LNCAP (cell line): Measurements from ENCODE around the gene CD99L2.

Experiments used
- TF ChIP-seq, protein P1 (sequence below): fragments of 450-650 bp; IDR thresholded peaks from 2 replicates; pipeline ENCODE4 v1.5.1; 2017; ENCODE audit warnings: mild to moderate bottlenecking

CD99L2 gene

GRCh38 chrX:150893936-150894335 lies 4.5 kb downstream of the CD99L2 start:
- TF ChIP-seq, protein P1, sequence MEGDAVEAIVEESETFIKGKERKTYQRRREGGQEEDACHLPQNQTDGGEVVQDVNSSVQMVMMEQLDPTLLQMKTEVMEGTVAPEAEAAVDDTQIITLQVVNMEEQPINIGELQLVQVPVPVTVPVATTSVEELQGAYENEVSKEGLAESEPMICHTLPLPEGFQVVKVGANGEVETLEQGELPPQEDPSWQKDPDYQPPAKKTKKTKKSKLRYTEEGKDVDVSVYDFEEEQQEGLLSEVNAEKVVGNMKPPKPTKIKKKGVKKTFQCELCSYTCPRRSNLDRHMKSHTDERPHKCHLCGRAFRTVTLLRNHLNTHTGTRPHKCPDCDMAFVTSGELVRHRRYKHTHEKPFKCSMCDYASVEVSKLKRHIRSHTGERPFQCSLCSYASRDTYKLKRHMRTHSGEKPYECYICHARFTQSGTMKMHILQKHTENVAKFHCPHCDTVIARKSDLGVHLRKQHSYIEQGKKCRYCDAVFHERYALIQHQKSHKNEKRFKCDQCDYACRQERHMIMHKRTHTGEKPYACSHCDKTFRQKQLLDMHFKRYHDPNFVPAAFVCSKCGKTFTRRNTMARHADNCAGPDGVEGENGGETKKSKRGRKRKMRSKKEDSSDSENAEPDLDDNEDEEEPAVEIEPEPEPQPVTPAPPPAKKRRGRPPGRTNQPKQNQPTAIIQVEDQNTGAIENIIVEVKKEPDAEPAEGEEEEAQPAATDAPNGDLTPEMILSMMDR, result no peak

- TF ChIP-seq, protein P1, result no peak
Observed at GRCh38 chrX:150889131-150889530, 9.3 kb downstream of the CD99L2 start.

DNA sequence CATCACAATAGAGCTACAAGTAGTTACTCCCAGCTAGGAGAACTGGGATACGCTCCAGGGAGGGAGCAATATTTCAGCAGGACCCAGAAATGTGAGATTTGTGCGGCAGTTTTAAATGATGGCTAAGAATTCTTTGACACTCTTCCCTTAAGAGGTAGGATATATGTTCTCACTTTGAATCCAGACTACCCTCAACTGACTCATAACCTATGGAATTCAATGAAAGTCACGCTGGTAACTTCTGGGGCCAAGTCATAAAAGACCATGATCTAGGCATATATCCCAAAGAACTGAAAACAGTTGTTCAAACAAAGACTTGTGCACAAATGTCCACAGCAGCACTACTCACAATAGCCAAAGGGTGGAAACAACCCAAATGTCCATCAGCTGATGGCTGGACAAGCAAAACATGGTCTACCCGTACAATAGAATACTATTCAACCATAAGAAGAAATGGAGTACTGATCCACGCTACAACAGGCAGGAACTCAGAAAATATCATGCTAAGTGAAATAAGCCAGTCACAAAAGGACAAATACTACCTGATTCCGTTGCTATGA lies 10.5 kb downstream of the CD99L2 start:
- TF ChIP-seq, protein P1, result no peak

DNA sequence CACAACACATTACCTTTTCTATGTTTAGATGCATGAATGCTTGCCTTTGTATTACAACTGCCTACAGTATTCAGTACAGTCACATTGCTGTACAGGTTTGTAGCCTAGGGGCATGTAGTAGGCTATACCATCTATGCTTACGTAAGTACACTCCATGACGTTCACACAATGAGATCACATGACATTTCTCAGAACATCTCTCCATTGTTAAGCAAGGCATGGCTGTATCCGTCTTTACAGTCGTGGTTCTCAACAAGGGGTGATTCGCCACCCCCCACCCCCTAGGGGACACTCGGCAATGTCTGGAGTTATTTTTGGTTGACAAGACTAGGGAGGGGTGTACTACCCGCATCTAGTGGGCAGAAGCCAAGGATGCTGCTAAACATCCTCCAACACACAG lies 12.1 kb downstream of the CD99L2 start:
- TF ChIP-seq, protein P1, result no peak

- TF ChIP-seq, protein P1, result no peak
Observed at GRCh38 chrX:150880808-150881165, 17.7 kb downstream of the CD99L2 start.

DNA sequence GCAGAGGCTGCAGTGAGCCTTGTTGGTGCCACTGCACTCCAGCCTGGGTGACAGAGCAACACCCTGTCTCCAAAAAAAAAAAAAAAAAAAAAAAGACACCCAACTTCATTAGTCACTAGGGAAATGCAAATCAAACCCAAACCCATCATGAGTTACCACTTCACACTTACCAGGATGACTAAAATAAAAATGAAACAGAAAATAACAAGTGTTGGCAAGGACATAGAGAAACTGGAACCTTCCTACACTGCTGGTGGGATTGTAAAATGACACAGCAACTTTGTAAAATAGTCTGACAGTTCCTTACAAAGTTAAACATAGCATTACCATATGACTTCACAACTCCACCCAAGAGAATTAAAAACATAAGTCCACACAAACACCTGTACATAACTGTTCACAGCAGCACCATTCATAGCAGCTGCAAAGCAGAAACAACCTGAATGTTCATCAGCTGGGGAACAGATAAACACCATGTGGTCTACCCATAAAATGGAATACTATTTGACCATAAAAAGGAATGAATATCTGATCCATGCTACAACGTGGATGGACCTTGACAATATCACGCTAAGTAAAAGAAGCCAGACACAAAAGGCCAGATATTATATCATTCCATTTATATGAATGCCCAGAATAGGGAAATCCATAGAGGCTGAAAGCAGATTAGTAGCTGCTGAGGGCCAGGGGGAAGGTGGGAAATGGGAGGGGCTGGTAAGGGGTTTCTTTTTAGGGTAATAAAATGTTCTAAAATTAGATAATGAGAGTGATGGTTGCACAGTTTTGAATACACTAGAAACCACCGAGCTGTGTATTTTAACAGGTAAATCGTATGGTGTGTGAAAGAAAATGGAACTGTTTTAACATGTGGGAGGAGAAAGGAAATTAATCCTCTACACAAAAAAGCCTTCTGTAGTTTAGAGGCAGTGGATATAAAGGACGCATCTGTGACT lies 18.3 kb downstream of the CD99L2 start:
- TF ChIP-seq, protein P1, result no peak

DNA sequence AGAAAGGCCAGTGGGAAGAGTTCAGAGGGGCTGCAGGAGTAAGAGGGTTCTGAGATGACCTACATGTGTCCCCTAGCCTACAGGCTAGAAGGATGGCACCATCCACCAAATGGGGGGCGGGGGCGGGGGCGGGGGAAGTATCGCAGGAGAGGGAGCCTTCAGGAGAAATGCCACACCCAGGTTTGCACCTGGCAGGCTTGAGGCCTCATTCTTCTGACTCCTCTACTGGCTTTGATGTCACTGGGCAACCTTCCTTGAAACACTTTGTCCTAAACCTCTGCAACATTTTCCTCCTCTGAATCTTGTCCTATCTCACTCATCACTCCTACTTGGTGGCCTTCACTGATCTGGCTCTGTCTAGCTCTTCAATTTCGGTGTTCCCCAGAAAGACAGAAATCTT lies 24.0 kb downstream of the CD99L2 start:
- TF ChIP-seq, protein P1, result no peak
